Panc1 (cell line): ENCODE results near the gene SYT5.

Experiments used
- POLR2AphosphoS5 ChIP-seq: IDR thresholded peaks from 2 replicates; pipeline ENCODE4 v1.6.1; 2012; ENCODE audit warnings: mild to moderate bottlenecking, low read depth, low read length, moderate library complexity
- TF ChIP-seq, protein P1 (sequence below): fragments of 450-650 bp; IDR thresholded peaks from 2 replicates; pipeline ENCODE4 v1.5.1; 2017; ENCODE audit warnings: mild to moderate bottlenecking

DNA sequence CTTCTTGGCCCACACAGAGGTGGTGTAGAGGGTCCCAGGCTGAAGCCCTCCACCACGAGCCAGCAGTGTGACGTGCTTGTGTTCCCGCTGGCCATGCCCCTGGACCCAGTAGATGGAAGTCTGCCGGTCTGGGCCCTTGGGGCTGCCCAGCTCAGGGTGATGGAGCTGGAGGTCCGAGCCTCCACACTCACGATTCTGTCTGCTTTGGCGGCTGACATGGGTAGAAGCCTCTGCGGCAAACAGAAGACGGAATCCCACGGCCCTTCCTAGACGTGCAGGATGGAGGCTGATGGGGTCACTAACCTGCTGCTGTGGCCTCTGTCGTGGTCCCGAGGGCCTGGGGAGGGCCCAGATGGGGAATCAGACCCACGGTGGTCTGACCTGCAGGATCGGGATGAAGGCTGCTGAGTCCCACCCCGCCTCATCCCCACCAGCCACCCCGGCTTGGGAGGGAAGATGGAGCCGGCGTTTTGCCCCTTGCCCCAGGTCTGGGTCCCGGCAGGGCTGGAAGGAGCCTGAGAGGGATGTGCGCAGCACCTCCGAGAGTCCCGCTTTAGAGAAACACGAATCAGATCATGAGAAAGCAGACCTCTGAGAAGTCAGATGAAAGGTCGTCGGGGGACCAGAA is 44.1 kb upstream of the SYT5 start:
- TF ChIP-seq, protein P1, sequence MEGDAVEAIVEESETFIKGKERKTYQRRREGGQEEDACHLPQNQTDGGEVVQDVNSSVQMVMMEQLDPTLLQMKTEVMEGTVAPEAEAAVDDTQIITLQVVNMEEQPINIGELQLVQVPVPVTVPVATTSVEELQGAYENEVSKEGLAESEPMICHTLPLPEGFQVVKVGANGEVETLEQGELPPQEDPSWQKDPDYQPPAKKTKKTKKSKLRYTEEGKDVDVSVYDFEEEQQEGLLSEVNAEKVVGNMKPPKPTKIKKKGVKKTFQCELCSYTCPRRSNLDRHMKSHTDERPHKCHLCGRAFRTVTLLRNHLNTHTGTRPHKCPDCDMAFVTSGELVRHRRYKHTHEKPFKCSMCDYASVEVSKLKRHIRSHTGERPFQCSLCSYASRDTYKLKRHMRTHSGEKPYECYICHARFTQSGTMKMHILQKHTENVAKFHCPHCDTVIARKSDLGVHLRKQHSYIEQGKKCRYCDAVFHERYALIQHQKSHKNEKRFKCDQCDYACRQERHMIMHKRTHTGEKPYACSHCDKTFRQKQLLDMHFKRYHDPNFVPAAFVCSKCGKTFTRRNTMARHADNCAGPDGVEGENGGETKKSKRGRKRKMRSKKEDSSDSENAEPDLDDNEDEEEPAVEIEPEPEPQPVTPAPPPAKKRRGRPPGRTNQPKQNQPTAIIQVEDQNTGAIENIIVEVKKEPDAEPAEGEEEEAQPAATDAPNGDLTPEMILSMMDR, result no peak
- TF ChIP-seq POLR2AphosphoS5, result no peak; the same call in 1 of the 2 replicates
